Muscle of back (tissue), 11 donors: ENCODE results near the gene NOSTRIN. TPM values are rescaled to one million over a fixed set of nuclear protein-coding genes. Genes with fewer than 3 reads are reported as not detected.
"Not testable (repeated sequence)": the region's sequence is repeated elsewhere in the genome, so short reads cannot be mapped to it uniquely, and the experiment has no call there.

Experiments
- DNase-seq, 3 donors: peaks; one replicate each; pipeline versions ENCODE4 v3.0.0 to v3.0.0-alpha.2; 2013
- polyA plus RNA-seq, 10 donors: library from polyadenylated mRNA; unstranded; fragments of 120-200 nt; gene quantifications; one replicate each; pipeline ENCODE4 v1.2.1, GENCODE V29; 2013; ENCODE audit not compliant: insufficient read length in 10 of 10

NOSTRIN gene
- polyA plus RNA-seq, 10 donors, result 7.2 to 16.5 (median 10.3) TPM

GRCh38 chr2:168789776-168790175 lies 12.7 kb upstream of the NOSTRIN start:
- no peak for DNase-seq

- DNase-seq, result no peak
Measured at GRCh38 chr2:168790226-168790902, 12.1 kb upstream of the NOSTRIN start.

GRCh38 chr2:168791140-168791539 lies 11.3 kb upstream of the NOSTRIN start:
- DNase-seq, result not testable (repeated sequence)

- DNase-seq, result no peak
Measured at GRCh38 chr2:168793596-168793995, 8.8 kb upstream of the NOSTRIN start.

- DNase-seq, result no peak
Measured at GRCh38 chr2:168794968-168795367, 7.5 kb upstream of the NOSTRIN start.

- peak in 1 of 3 donors; percentile 38 for DNase-seq
Measured at GRCh38 chr2:168796090-168796577, 6.3 kb upstream of the NOSTRIN start.

GRCh38 chr2:168796583-168797285 lies 5.7 kb upstream of the NOSTRIN start:
- DNase-seq, result no peak

GRCh38 chr2:168797286-168797655 lies 5.2 kb upstream of the NOSTRIN start:
- no peak for DNase-seq

GRCh38 chr2:168798076-168798887 lies 4.2 kb upstream of the NOSTRIN start:
- peak in 1 of 3 donors; percentile 40 for DNase-seq

GRCh38 chr2:168798888-168799410 lies 3.5 kb upstream of the NOSTRIN start:
- DNase-seq, result no peak

- DNase-seq, result no peak
Measured at GRCh38 chr2:168801471-168801870, 966 bp upstream of the NOSTRIN start.

GRCh38 chr2:168802859-168803725 lies 655 bp downstream of the NOSTRIN start:
- peak in 1 of 3 donors; percentile 24 for DNase-seq

- DNase-seq, result no peak
Measured at GRCh38 chr2:168804214-168804613, 1.8 kb downstream of the NOSTRIN start.

- DNase-seq, result no peak
Measured at GRCh38 chr2:168805615-168806014, 3.2 kb downstream of the NOSTRIN start.

GRCh38 chr2:168809537-168809936 lies 7.1 kb downstream of the NOSTRIN start:
- DNase-seq, result no peak

GRCh38 chr2:168810235-168810634 lies 7.8 kb downstream of the NOSTRIN start:
- no peak for DNase-seq

GRCh38 chr2:168811696-168812095 lies 9.3 kb downstream of the NOSTRIN start:
- no peak for DNase-seq

GRCh38 chr2:168814046-168814445 lies 11.6 kb downstream of the NOSTRIN start:
- DNase-seq, result no peak

- no peak for DNase-seq
Measured at GRCh38 chr2:168814939-168815907, 12.8 kb downstream of the NOSTRIN start.

- peak in 1 of 3 donors; percentile 58 for DNase-seq
Measured at GRCh38 chr2:168816369-168816768, 13.9 kb downstream of the NOSTRIN start.
